RWPE2 (cell line): Measurements from ENCODE around the gene FIBCD1.

Experiments used
- ATAC-seq: fragments of 200-7000 bp; cut with Tn5 transposase; 3 replicates; pipeline ENCODE4 v1.9.1; 2021; ENCODE audit warnings: low read depth
- DNase-seq: peaks from one replicate; pipeline ENCODE4 v3.0.0-alpha.2; 2020; ENCODE audit warnings: low spot score
- H3K27ac ChIP-seq: fragments of 450-650 bp; 2 replicates; pipeline ENCODE4 v1.5.1; 2017; ENCODE audit warnings: mild to moderate bottlenecking; ENCODE audit not compliant: poor library complexity, severe bottlenecking
- H3K27me3 ChIP-seq: fragments of 250-450 bp; sonication (Bioruptor Pico); 2 replicates; pipeline ENCODE4 v1.5.1; 2021; ENCODE audit warnings: mild to moderate bottlenecking, moderate library complexity; ENCODE audit not compliant: insufficient read depth, poor library complexity, severe bottlenecking
- H3K36me3 ChIP-seq: fragments of 250-450 bp; sonication (Bioruptor Pico); 2 replicates; pipeline ENCODE4 v1.5.1; 2020; ENCODE audit warnings: low read depth, mild to moderate bottlenecking, moderate library complexity
- H3K4me1 ChIP-seq: fragments of 250-450 bp; sonication (Bioruptor Pico); 2 replicates; pipeline ENCODE4 v1.5.1; 2021; ENCODE audit warnings: mild to moderate bottlenecking, moderate library complexity; ENCODE audit not compliant: insufficient read depth, poor library complexity, severe bottlenecking
- H3K4me3 ChIP-seq: fragments of 250-450 bp; sonication (Bioruptor Pico); 2 replicates; pipeline ENCODE4 v1.5.1; 2021; ENCODE audit warnings: mild to moderate bottlenecking, moderate library complexity; ENCODE audit not compliant: severe bottlenecking
- H3K9me3 ChIP-seq: fragments of 250-450 bp; sonication (Bioruptor Pico); 2 replicates; pipeline ENCODE4 v1.5.1; 2021; ENCODE audit warnings: mild to moderate bottlenecking, moderate library complexity; ENCODE audit not compliant: severe bottlenecking
- CTCF ChIP-seq: fragments of 450-650 bp; IDR thresholded peaks from one replicate; pipeline ENCODE4 v1.5.1; 2017; ENCODE audit warnings: mild to moderate bottlenecking, moderate library complexity; ENCODE audit not compliant: poor library complexity, severe bottlenecking

The FIBCD1 gene

GRCh38 chr9:130862217-130862616 is 76.8 kb downstream of the FIBCD1 start:
- Histone ChIP-seq H3K4me3 (no peak overlapping the region), H3K4me1 (peaks cover 23% of the 10 kb centered on the region), H3K9me3 (no peaks in the 10 kb centered on the region), H3K36me3 (peaks cover 72% of the 10 kb centered on the region), H3K27ac (no peak overlapping the region), H3K27me3 (no peaks in the 10 kb centered on the region)
- ATAC-seq: no peak
- TF ChIP-seq CTCF: no peak
- no peak for DNase-seq

GRCh38 chr9:130861372-130862180 is 77.5 kb downstream of the FIBCD1 start:
- TF ChIP-seq CTCF: no peak
- Histone ChIP-seq H3K27ac (peak overlapping the region; percentile 63), H3K4me3 (no peak overlapping the region), H3K27me3 (no peaks in the 10 kb centered on the region), H3K36me3 (peaks cover 70% of the 10 kb centered on the region), H3K4me1 (peaks cover 25% of the 10 kb centered on the region), H3K9me3 (no peaks in the 10 kb centered on the region)
- ATAC-seq (no peak), DNase-seq (no peak)

GRCh38 chr9:130860458-130861316 is 78.4 kb downstream of the FIBCD1 start:
- Histone ChIP-seq H3K27ac (peak overlapping the region; percentile 63), H3K36me3 (peaks cover 76% of the 10 kb centered on the region), H3K4me3 (no peak overlapping the region), H3K4me1 (peaks cover 25% of the 10 kb centered on the region), H3K27me3 (no peaks in the 10 kb centered on the region), H3K9me3 (no peaks in the 10 kb centered on the region)
- peak; percentile 76 for DNase-seq
- TF ChIP-seq CTCF: peak; percentile 48
- ATAC-seq: peak; percentile 87

- no peak overlapping the region for H3K4me3 ChIP-seq
- H3K4me1 ChIP-seq: peaks cover 25% of the 10 kb centered on the region
- H3K36me3 ChIP-seq: peaks cover 81% of the 10 kb centered on the region
- DNase-seq (no peak), ATAC-seq (no peak)
- peak overlapping the region; percentile 63 for H3K27ac ChIP-seq
- H3K27me3 ChIP-seq: no peaks in the 10 kb centered on the region
- TF ChIP-seq CTCF: no peak
- H3K9me3 ChIP-seq: peaks cover 2% of the 10 kb centered on the region
Measured at GRCh38 chr9:130858739-130859705, 80.0 kb downstream of the FIBCD1 start.
